Measurements from ENCODE around the gene ZSWIM5.
A peak's percentile ranks its signal among the peaks of the same experiment; 100 is the strongest.
"Not testable (repeated sequence)": the region's sequence is repeated elsewhere in the genome, so short reads cannot be mapped to it uniquely, and the experiment has no call there.

Gene ZSWIM5

GRCh38 chr1:45016090-45016697 lies 190.2 kb downstream of the ZSWIM5 start:
- DNase-seq, result no peak

- DNase-seq, result no peak
These were observed 190.7 kb downstream of the ZSWIM5 start for GRCh38 chr1:45015683-45016082.

GRCh38 chr1:45014321-45015028 lies 191.9 kb downstream of the ZSWIM5 start:
- DNase-seq, result peak; percentile 72

GRCh38 chr1:45013551-45014209 lies 192.7 kb downstream of the ZSWIM5 start:
- no peak for DNase-seq

- DNase-seq, result peak; percentile 30
These were observed 193.6 kb downstream of the ZSWIM5 start for GRCh38 chr1:45012639-45013278.

- DNase-seq, result peak; percentile 89
These were observed 194.4 kb downstream of the ZSWIM5 start, which contains the start of gene UROD for GRCh38 chr1:45011837-45012638. Gene UROD (plus strand): TSS chr1:45012254. CDS start chr1:45012266, 12 bp downstream.

- DNase-seq, result peak; percentile 75
These were observed 195.3 kb downstream of the ZSWIM5 start, which contains the start of gene HECTD3 for GRCh38 chr1:45010855-45011811. Gene HECTD3 (minus strand): TSS chr1:45011324. CDS start chr1:45011257, 67 bp downstream.

GRCh38 chr1:45009956-45010854 lies 196.2 kb downstream of the ZSWIM5 start:
- peak; percentile 19 for DNase-seq

- DNase-seq, result no peak
These were observed 197.0 kb downstream of the ZSWIM5 start for GRCh38 chr1:45009296-45009865.

GRCh38 chr1:45008516-45008915 lies 197.9 kb downstream of the ZSWIM5 start:
- DNase-seq, result no peak

GRCh38 chr1:45008076-45008475 lies 198.3 kb downstream of the ZSWIM5 start:
- no peak for DNase-seq

GRCh38 chr1:45007311-45007710 lies 199.1 kb downstream of the ZSWIM5 start:
- no peak for DNase-seq

GRCh38 chr1:45005761-45006160 lies 200.6 kb downstream of the ZSWIM5 start:
- no peak for DNase-seq

- DNase-seq, result no peak
These were observed 202.0 kb downstream of the ZSWIM5 start for GRCh38 chr1:45004281-45004920.

- no peak for DNase-seq
These were observed 202.7 kb downstream of the ZSWIM5 start for GRCh38 chr1:45003741-45004140.

- DNase-seq, result no peak
These were observed 203.5 kb downstream of the ZSWIM5 start for GRCh38 chr1:45002650-45003645.

- DNase-seq, result not testable (repeated sequence)
These were observed 204.8 kb downstream of the ZSWIM5 start for GRCh38 chr1:45001576-45001975.

GRCh38 chr1:45001011-45001481 lies 205.4 kb downstream of the ZSWIM5 start:
- DNase-seq, result no peak

Data from stimulated activated naive CD4-positive, alpha-beta T cell treated with Interleukin-2 at 50 U/mL for 16 hours (primary cell).